Stimulated activated memory B cell treated with anti-CD40 and anti-IgM and Interleukin-4, amounts not matched to agents 10 μg/mL and 1 μg/mL and 100 μg/mL, for 72 hours (primary cell): ENCODE measurements around the gene OMA1.
A peak's percentile ranks its signal among the peaks of the same experiment; 100 is the strongest.

Experiments
- ATAC-seq: fragments of 150-1000 bp; cut with Tn5 transposase; 2 replicates; pipeline ENCODE4 v1.10.0; 2021
- H3K27ac Mint-ChIP-seq: one replicate; pipeline ENCODE4 v1.8.0; 2022; ENCODE audit warnings: mild to moderate bottlenecking, mixed read lengths
- H3K27me3 Mint-ChIP-seq: one replicate; pipeline ENCODE4 v1.8.0; 2022; ENCODE audit warnings: mixed read lengths
- H3K36me3 Mint-ChIP-seq: one replicate; pipeline ENCODE4 v1.8.0; 2022; ENCODE audit warnings: mixed read lengths
- H3K4me1 Mint-ChIP-seq: one replicate; pipeline ENCODE4 v1.8.0; 2022; ENCODE audit warnings: mixed read lengths
- H3K4me3 Mint-ChIP-seq: one replicate; pipeline ENCODE4 v1.8.0; 2022; ENCODE audit warnings: mild to moderate bottlenecking, moderate library complexity, mixed read lengths
- H3K9me3 Mint-ChIP-seq: one replicate; pipeline ENCODE4 v1.8.0; 2022; ENCODE audit warnings: mixed read lengths

OMA1 gene

DNA sequence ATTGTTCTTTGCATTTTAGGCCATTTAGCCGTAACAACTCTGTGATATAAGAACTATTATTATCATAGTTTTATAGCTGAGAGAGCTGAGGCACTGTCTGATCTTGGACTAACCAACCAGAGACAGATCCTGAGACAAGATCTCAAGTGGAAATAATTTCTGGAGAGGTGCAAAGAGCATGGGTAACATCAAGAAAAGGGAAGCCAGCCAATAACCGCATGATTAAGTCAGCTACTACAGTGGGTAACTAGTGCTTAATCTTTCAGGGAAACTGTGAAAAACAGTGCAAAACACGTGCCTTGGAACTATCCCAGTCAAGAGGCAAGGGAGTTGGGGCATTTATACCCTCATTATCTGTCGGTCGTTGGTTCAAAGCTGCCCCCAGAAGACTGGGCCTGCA lies 105.8 kb downstream of the OMA1 start:
- H3K27me3 Mint-ChIP-seq: no peaks in the 10 kb centered on the region
- peaks cover 23% of the 10 kb centered on the region for H3K36me3 Mint-ChIP-seq
- no peak for ATAC-seq
- no peaks in the 10 kb centered on the region for H3K9me3 Mint-ChIP-seq
- no peak overlapping the region for H3K4me3 Mint-ChIP-seq
- H3K4me1 Mint-ChIP-seq: no peaks in the 10 kb centered on the region
- no peak overlapping the region for H3K27ac Mint-ChIP-seq

DNA sequence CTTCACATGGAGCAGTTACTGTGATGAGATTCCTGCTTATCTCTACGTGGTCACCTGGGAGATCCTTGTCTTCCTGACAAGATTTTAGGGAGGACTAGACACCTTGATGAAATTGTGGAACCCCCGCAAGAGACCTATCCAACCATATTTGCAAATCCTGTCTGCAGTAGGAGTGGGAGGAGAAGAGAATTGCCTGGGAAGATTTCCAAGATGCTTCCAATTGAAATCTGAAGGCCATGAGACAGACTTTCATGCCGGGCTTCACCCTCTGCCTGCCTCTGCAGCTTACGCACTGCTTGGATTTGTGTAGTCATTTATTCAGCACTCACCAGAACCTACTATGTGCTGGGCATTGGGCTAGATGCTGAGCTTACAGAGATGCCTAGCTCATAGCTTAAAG lies 106.6 kb downstream of the OMA1 start:
- Mint-ChIP-seq H3K36me3 (peaks cover 23% of the 10 kb centered on the region), H3K27ac (no peak overlapping the region), H3K27me3 (no peaks in the 10 kb centered on the region), H3K4me1 (no peaks in the 10 kb centered on the region), H3K9me3 (no peaks in the 10 kb centered on the region), H3K4me3 (no peak overlapping the region)
- no peak for ATAC-seq

DNA sequence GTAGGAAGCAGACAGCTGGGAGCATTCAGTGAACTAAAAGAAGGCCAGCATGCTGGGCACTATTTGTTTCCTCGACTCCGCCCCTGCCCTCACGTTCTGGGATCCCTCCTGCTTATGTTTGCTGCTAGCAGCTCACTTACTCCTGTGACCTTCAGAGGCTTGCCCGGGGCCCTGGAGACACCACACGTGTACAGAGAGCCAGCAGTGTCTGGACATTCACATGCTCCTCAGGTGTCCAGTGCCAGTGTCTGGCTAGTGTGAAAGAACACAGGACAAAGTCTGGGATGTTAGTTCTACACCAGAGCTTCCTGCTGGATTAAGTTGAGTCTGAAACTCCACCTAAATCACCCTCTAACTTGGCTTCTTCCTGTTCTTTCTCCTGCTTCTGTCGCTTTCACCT lies 108.1 kb downstream of the OMA1 start:
- Mint-ChIP-seq H3K4me3 (no peak overlapping the region), H3K27me3 (no peaks in the 10 kb centered on the region), H3K27ac (no peak overlapping the region), H3K36me3 (peaks cover 23% of the 10 kb centered on the region), H3K4me1 (no peaks in the 10 kb centered on the region), H3K9me3 (no peaks in the 10 kb centered on the region)
- ATAC-seq: no peak

DNA sequence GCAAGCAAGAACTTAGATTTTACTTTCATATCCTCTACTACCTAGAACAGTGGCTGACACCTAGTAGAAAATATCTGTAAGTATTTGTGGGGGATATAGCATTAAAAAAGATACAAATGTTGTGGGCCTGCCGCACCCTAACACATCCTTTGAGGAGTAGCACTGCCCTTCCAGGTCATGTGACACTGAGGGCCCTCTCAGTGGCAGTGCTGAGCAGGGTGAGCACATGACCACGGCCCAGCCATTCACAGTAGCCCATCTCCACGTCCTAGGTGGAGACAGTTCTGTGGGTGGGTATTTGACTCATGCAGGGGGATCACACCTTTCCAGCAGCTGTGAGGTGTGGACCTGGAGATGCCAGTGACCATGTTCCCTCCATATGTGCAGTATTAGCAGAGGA lies 108.9 kb downstream of the OMA1 start:
- no peak overlapping the region for H3K27ac Mint-ChIP-seq
- no peak for ATAC-seq
- no peaks in the 10 kb centered on the region for H3K27me3 Mint-ChIP-seq
- no peak overlapping the region for H3K4me3 Mint-ChIP-seq
- H3K36me3 Mint-ChIP-seq: peaks cover 23% of the 10 kb centered on the region
- H3K4me1 Mint-ChIP-seq: no peaks in the 10 kb centered on the region
- H3K9me3 Mint-ChIP-seq: no peaks in the 10 kb centered on the region

- Mint-ChIP-seq H3K27me3 (no peaks in the 10 kb centered on the region), H3K36me3 (peaks cover 18% of the 10 kb centered on the region), H3K27ac (no peak overlapping the region), H3K9me3 (no peaks in the 10 kb centered on the region), H3K4me1 (no peaks in the 10 kb centered on the region), H3K4me3 (no peak overlapping the region)
- no peak for ATAC-seq
These were observed 109.8 kb downstream of the OMA1 start for GRCh38 chr1:58436615-58437297.

- H3K4me1 Mint-ChIP-seq: no peaks in the 10 kb centered on the region
These were observed 111.2 kb downstream of the OMA1 start for GRCh38 chr1:58435376-58435775.

GRCh38 chr1:58434607-58435006 lies 111.9 kb downstream of the OMA1 start:
- no peak overlapping the region for H3K27ac Mint-ChIP-seq
- no peaks in the 10 kb centered on the region for H3K9me3 Mint-ChIP-seq
- no peaks in the 10 kb centered on the region for H3K27me3 Mint-ChIP-seq
- no peaks in the 10 kb centered on the region for H3K4me1 Mint-ChIP-seq
- H3K36me3 Mint-ChIP-seq: peaks cover 20% of the 10 kb centered on the region
- no peak for ATAC-seq
- no peak overlapping the region for H3K4me3 Mint-ChIP-seq

More at GRCh38 chr1:58435376-58435775, 111.2 kb downstream of the OMA1 start:
- Mint-ChIP-seq H3K36me3 (peaks cover 15% of the 10 kb centered on the region), H3K27me3 (no peaks in the 10 kb centered on the region), H3K9me3 (no peaks in the 10 kb centered on the region), H3K27ac (no peak overlapping the region), H3K4me3 (no peak overlapping the region)
- no peak for ATAC-seq

DNA sequence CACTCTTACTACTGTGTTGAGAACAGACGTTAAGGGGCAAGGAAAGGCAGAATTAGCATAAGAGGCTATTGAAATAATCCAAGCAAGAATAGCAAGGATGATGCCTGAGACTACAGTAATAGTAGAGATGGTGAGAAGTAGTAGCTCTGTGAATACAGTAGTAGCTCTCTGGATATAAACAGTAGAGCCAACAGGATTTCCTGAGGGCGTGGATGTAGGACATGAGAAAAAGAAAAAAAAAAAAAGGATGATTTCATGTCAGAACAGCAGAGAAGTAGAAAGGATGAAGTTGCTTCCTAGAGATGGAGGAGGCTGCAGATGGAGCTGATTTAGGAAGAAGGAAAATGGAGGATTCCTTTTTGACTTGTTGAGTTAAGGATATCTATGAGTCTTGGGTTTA lies 112.3 kb downstream of the OMA1 start:
- ATAC-seq: no peak
- Mint-ChIP-seq H3K4me3 (no peak overlapping the region), H3K4me1 (no peaks in the 10 kb centered on the region)

DNA sequence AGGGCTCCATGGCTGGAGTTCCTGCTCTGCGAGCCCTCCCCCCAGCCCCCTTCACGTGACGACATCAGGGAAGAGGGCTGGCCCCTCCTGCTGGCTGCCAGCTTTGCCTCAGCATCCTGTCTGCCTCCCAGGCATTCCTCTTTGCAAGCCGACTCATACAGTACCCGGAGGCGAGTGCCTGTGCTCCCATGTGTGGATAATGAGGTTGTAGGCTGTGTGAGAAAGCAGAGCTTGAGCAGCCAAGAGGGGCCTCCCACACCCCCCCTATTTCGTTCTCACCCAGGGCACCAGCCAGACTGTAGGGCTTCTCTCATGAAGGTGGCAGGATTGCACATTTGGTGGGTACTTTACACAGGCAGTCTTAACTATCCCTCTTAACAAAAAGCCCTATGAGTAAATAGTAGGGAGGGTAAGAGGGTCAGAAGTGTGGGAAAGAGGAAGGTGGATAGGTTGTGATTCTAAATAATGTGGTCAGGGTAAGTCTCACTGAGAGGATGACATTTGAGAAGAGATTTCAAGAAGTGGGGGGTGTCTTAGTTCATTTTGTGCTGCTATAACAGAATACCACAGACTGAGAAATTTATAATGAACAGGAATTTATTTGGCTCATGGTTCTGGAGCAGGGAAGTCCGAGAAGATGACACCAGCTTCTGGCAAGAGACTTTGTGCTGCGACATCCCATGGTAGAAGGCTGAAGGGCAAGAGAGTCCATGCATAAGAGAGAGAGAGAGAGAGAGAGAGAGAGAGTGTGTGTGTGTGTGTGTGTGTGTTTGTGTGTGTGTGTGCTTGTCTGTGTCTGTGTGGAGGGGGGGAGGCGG lies 113.5 kb downstream of the OMA1 start:
- no peaks in the 10 kb centered on the region for H3K9me3 Mint-ChIP-seq
- H3K27ac Mint-ChIP-seq: no peak overlapping the region
- no peaks in the 10 kb centered on the region for H3K27me3 Mint-ChIP-seq
- H3K36me3 Mint-ChIP-seq: peaks cover 16% of the 10 kb centered on the region
- no peak overlapping the region for H3K4me3 Mint-ChIP-seq
- H3K4me1 Mint-ChIP-seq: no peaks in the 10 kb centered on the region
- peak; percentile 80 for ATAC-seq

More for the DNA sequence above, 112.3 kb downstream of the OMA1 start:
- H3K27ac Mint-ChIP-seq: no peak overlapping the region
- H3K36me3 Mint-ChIP-seq: peaks cover 22% of the 10 kb centered on the region
- H3K9me3 Mint-ChIP-seq: no peaks in the 10 kb centered on the region
- no peaks in the 10 kb centered on the region for H3K27me3 Mint-ChIP-seq

DNA sequence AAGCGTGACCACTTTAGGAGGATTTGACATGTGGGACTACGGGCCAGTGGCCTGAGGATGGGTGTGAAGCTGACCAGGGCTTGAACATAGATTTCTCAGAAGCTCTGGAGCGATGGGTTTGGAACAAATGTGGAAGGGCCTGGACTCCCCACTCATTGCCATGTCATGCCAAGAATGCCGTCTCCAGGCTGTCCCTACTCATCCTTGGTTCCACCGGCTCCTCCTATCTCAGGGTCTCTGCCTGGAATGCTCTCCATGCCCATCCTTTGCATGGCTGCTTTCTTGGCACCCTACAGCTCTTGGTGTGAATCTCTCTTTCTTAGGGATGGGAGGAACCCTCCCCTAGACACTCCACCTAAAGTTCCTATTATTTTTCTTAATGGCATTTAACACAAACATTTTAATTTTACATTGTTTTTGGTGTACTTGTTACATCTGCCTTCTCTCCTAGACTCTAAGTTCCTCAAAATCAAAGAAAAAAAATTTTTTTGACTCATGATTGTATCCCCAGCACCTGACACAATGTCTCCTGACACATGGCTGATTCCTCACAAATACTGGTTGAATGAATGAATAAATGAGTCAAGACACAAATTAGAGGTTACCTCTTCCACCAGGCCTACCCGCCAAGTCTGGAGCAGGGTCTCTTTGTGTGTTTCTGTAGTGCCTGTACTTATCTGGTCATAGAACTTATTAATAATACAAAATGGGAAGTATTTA lies 114.5 kb downstream of the OMA1 start:
- Mint-ChIP-seq H3K4me3 (no peak overlapping the region), H3K27me3 (no peaks in the 10 kb centered on the region), H3K27ac (no peak overlapping the region), H3K4me1 (no peaks in the 10 kb centered on the region), H3K36me3 (peaks cover 20% of the 10 kb centered on the region), H3K9me3 (no peaks in the 10 kb centered on the region)
- no peak for ATAC-seq
